ENCODE results near the gene MRPS23. TPM values are rescaled to one million over a fixed set of nuclear protein-coding genes. Genes with fewer than 3 reads are reported as not detected.

MRPS23 gene
- total and polyA plus RNA-seq, 2 experiments from 2014 or later, result 53.2 to 74.5 TPM

DNA sequence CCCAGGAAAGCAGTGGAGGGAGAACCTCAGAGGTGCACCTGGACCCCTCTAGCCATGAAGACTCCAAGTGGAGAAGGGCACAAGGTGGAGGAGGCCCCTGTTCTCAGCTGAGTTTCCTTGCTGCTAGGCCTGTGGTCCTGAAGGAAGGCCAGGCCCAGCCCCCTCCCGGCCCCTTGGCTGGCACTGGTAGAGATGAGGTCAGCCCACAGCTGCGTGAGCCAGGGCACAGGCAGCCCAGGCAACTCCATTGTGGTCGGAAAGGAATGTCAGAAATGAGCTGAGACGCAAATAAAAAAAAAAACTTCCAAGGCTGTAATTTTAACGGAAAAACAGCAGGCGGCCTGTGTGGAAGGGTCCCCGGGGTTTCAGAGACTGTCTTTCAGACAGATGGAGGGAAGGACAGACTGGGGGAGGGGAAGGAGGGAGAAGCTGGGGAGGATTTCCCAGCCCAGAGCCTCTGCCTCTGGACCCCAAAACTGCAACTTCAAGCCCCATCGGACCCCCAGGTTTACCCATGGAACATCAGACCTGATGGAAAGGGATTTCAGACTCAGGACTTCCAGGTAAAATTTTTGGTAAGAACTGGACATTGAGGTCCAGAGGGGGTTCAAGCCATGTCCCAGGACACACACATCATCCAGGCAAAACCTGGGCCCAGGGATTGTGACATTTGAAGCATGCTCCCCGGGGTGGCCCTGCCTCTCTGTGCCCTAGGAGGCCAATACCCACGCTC, 25.6 kb upstream of the MRPS23 start:
- peak overlapping the region; percentile 79 for H3K4me2 ChIP-seq
- H3K9me2 ChIP-seq (ENCODE audit: insufficient read depth), result no peaks in the 10 kb centered on the region
- Mint-ChIP-seq H3K9me3 (no peaks in the 10 kb centered on the region), H3K27ac (peak overlapping the region; percentile 93), H3K36me3 (ENCODE audit: low read depth) (peaks cover 5% of the 10 kb centered on the region; the same call in 2 of the 3 replicates), H3K4me3 (peak overlapping the region; percentile 54; the same call in 2 of the 3 replicates), H3K4me1 (peaks cover 77% of the 10 kb centered on the region), H3K27me3 (ENCODE audit: insufficient read depth, low read depth, poor library complexity) (peaks cover 18% of the 10 kb centered on the region)
- TF ChIP-seq, protein P1, sequence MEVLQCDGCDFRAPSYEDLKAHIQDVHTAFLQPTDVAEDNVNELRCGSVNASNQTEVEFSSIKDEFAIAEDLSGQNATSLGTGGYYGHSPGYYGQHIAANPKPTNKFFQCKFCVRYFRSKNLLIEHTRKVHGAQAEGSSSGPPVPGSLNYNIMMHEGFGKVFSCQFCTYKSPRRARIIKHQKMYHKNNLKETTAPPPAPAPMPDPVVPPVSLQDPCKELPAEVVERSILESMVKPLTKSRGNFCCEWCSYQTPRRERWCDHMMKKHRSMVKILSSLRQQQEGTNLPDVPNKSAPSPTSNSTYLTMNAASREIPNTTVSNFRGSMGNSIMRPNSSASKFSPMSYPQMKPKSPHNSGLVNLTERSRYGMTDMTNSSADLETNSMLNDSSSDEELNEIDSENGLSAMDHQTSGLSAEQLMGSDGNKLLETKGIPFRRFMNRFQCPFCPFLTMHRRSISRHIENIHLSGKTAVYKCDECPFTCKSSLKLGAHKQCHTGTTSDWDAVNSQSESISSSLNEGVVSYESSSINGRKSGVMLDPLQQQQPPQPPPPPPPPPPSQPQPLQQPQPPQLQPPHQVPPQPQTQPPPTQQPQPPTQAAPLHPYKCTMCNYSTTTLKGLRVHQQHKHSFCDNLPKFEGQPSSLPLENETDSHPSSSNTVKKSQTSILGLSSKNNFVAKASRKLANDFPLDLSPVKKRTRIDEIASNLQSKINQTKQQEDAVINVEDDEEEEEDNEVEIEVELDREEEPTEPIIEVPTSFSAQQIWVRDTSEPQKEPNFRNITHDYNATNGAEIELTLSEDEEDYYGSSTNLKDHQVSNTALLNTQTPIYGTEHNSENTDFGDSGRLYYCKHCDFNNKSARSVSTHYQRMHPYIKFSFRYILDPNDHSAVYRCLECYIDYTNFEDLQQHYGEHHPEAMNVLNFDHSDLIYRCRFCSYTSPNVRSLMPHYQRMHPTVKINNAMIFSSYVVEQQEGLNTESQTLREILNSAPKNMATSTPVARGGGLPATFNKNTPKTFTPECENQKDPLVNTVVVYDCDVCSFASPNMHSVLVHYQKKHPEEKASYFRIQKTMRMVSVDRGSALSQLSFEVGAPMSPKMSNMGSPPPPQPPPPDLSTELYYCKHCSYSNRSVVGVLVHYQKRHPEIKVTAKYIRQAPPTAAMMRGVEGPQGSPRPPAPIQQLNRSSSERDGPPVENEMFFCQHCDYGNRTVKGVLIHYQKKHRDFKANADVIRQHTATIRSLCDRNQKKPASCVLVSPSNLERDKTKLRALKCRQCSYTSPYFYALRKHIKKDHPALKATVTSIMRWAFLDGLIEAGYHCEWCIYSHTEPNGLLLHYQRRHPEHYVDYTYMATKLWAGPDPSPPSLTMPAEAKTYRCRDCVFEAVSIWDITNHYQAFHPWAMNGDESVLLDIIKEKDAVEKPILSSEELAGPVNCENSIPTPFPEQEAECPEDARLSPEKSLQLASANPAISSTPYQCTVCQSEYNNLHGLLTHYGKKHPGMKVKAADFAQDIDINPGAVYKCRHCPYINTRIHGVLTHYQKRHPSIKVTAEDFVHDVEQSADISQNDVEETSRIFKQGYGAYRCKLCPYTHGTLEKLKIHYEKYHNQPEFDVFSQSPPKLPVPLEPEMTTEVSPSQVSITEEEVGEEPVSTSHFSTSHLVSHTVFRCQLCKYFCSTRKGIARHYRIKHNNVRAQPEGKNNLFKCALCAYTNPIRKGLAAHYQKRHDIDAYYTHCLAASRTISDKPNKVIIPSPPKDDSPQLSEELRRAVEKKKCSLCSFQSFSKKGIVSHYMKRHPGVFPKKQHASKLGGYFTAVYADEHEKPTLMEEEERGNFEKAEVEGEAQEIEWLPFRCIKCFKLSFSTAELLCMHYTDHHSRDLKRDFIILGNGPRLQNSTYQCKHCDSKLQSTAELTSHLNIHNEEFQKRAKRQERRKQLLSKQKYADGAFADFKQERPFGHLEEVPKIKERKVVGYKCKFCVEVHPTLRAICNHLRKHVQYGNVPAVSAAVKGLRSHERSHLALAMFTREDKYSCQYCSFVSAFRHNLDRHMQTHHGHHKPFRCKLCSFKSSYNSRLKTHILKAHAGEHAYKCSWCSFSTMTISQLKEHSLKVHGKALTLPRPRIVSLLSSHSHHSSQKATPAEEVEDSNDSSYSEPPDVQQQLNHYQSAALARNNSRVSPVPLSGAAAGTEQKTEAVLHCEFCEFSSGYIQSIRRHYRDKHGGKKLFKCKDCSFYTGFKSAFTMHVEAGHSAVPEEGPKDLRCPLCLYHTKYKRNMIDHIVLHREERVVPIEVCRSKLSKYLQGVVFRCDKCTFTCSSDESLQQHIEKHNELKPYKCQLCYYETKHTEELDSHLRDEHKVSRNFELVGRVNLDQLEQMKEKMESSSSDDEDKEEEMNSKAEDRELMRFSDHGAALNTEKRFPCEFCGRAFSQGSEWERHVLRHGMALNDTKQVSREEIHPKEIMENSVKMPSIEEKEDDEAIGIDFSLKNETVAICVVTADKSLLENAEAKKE (CRISPR knock-in tag; IDR thresholded peaks at IDR 0.05), result no peak
- no peak for TF ChIP-seq JUNB (IDR thresholded peaks at IDR 0.05; ENCODE audit: unreplicated experiment)
- TF ChIP-seq, protein P2, sequence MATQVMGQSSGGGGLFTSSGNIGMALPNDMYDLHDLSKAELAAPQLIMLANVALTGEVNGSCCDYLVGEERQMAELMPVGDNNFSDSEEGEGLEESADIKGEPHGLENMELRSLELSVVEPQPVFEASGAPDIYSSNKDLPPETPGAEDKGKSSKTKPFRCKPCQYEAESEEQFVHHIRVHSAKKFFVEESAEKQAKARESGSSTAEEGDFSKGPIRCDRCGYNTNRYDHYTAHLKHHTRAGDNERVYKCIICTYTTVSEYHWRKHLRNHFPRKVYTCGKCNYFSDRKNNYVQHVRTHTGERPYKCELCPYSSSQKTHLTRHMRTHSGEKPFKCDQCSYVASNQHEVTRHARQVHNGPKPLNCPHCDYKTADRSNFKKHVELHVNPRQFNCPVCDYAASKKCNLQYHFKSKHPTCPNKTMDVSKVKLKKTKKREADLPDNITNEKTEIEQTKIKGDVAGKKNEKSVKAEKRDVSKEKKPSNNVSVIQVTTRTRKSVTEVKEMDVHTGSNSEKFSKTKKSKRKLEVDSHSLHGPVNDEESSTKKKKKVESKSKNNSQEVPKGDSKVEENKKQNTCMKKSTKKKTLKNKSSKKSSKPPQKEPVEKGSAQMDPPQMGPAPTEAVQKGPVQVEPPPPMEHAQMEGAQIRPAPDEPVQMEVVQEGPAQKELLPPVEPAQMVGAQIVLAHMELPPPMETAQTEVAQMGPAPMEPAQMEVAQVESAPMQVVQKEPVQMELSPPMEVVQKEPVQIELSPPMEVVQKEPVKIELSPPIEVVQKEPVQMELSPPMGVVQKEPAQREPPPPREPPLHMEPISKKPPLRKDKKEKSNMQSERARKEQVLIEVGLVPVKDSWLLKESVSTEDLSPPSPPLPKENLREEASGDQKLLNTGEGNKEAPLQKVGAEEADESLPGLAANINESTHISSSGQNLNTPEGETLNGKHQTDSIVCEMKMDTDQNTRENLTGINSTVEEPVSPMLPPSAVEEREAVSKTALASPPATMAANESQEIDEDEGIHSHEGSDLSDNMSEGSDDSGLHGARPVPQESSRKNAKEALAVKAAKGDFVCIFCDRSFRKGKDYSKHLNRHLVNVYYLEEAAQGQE (IDR thresholded peaks at IDR 0.05; ENCODE audit: unreplicated experiment), result no peak
- TF ChIP-seq, protein P3, sequence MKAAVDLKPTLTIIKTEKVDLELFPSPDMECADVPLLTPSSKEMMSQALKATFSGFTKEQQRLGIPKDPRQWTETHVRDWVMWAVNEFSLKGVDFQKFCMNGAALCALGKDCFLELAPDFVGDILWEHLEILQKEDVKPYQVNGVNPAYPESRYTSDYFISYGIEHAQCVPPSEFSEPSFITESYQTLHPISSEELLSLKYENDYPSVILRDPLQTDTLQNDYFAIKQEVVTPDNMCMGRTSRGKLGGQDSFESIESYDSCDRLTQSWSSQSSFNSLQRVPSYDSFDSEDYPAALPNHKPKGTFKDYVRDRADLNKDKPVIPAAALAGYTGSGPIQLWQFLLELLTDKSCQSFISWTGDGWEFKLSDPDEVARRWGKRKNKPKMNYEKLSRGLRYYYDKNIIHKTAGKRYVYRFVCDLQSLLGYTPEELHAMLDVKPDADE (IDR thresholded peaks at IDR 0.05), result no peak
- TF ChIP-seq ZNF114 (CRISPR knock-in tag; IDR thresholded peaks at IDR 0.05), result no peak
- no peak for TF ChIP-seq POLR2AphosphoS5 (IDR thresholded peaks at IDR 0.05; ENCODE audit: low read depth)
- TF ChIP-seq EZH2 (IDR thresholded peaks at IDR 0.05; ENCODE audit: low read depth, unreplicated experiment), result no peak
- no peak for TF ChIP-seq STAT1 (IDR thresholded peaks at IDR 0.05; ENCODE audit: unreplicated experiment)
- TF ChIP-seq CREB1 (CRISPR knock-in tag; IDR thresholded peaks at IDR 0.05; ENCODE audit: low read depth), result no peak
- TF ChIP-seq NANOG (IDR thresholded peaks at IDR 0.05; ENCODE audit: borderline replicate concordance), result no peak
- TF ChIP-seq, protein P4, sequence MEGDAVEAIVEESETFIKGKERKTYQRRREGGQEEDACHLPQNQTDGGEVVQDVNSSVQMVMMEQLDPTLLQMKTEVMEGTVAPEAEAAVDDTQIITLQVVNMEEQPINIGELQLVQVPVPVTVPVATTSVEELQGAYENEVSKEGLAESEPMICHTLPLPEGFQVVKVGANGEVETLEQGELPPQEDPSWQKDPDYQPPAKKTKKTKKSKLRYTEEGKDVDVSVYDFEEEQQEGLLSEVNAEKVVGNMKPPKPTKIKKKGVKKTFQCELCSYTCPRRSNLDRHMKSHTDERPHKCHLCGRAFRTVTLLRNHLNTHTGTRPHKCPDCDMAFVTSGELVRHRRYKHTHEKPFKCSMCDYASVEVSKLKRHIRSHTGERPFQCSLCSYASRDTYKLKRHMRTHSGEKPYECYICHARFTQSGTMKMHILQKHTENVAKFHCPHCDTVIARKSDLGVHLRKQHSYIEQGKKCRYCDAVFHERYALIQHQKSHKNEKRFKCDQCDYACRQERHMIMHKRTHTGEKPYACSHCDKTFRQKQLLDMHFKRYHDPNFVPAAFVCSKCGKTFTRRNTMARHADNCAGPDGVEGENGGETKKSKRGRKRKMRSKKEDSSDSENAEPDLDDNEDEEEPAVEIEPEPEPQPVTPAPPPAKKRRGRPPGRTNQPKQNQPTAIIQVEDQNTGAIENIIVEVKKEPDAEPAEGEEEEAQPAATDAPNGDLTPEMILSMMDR (conservative IDR thresholded peaks at IDR 0.05; ENCODE audit: low read depth in 2 of 2), result no peak; a peak in 1 of 4 replicates
- TF ChIP-seq EZH2phosphoT487 (IDR thresholded peaks at IDR 0.05; ENCODE audit: unreplicated experiment), result no peak
- no peak for TF ChIP-seq ZNF331 (CRISPR knock-in tag; IDR thresholded peaks at IDR 0.05; ENCODE audit: low read depth)
- H4K20me1 ChIP-seq (replicated peaks; ENCODE audit: insufficient read depth), result no peaks in the 10 kb centered on the region
- H3K27me3 ChIP-seq (ENCODE audit: insufficient read depth), result peaks cover 14% of the 10 kb centered on the region; the same call in 1 of the 2 replicates
- no peaks in the 10 kb centered on the region for H3K79me2 ChIP-seq (replicated peaks; ENCODE audit: insufficient read depth)
- no peaks in the 10 kb centered on the region; the same call in 1 of the 2 replicates for H3K36me3 ChIP-seq (ENCODE audit: insufficient read depth)
- H3K27ac ChIP-seq (ENCODE audit: low read depth), result peak overlapping the region; percentile 94
- H3K4me3 ChIP-seq, result peak overlapping the region; percentile 47
- ATAC-seq (peak; percentile 75), DNase-seq (ENCODE audit: low spot score) (peak; percentile 91)
- no peak overlapping the region for H2AFZ ChIP-seq
- peaks cover 59% of the 10 kb centered on the region for H3K4me1 ChIP-seq (ENCODE audit: insufficient read depth)
- H3F3A ChIP-seq (replicated peaks; ENCODE audit: low read depth), result peaks cover 25% of the 10 kb centered on the region; the same call in 1 of the 2 replicates
